Common myeloid progenitor, CD34-positive (primary cell): ENCODE data around the gene MAX.
A peak's percentile ranks its signal among the peaks of the same experiment; 100 is the strongest.

Experiments
- CTCF ChIA-PET: fragments of 350-600 bp; sonication (Branson Sonifier 250); formaldehyde crosslinking; loops from one replicate; lab custom pipeline; 2021; ENCODE audit warnings: antibody characterized with exemption; lab: Charles Lee
- POLR2A ChIA-PET: fragments of 350-600 bp; sonication (Branson Sonifier 250); formaldehyde crosslinking; loops from one replicate; lab custom pipeline; 2021; ENCODE audit warnings: antibody characterized with exemption; lab: Charles Lee
- DNase-seq, 3 donors: peaks; one replicate each; pipeline versions ENCODE4 v3.0.0 to v3.0.0-alpha.2; 2013
- H3K27ac ChIP-seq, 2 experiments: 1 replicate in 1 of 2; 2 replicates in 1 of 2; pipeline ENCODE4 v1.7.0; 2013; ENCODE audit warnings: inconsistent platforms in 2 of 2, low read length in 2 of 2, mild to moderate bottlenecking in 2 of 2, low read depth in 1 of 2, moderate library complexity in 1 of 2; ENCODE audit not compliant: severe bottlenecking in 2 of 2, insufficient read depth in 1 of 2, poor library complexity in 1 of 2
- H3K27me3 ChIP-seq, 5 experiments: replicated peaks in 2 of 5; 1 replicate in 3 of 5; 2 replicates in 2 of 5; pipeline versions ENCODE4 v1.6.1 to v1.7.0; 2013; ENCODE audit warnings: low read length in 4 of 5, mild to moderate bottlenecking in 2 of 5, moderate library complexity in 2 of 5, inconsistent platforms in 1 of 5; ENCODE audit not compliant: insufficient read depth in 5 of 5, control insufficient read depth in 4 of 5
- H3K36me3 ChIP-seq, 4 experiments: 1 replicate in 2 of 4; 2 replicates in 2 of 4; pipeline versions ENCODE4 v1.6.1 to v1.7.0; 2013; ENCODE audit warnings: low read length in 3 of 4, control low read depth in 1 of 4, mild to moderate bottlenecking in 1 of 4; ENCODE audit not compliant: control insufficient read depth in 4 of 4, insufficient read depth in 4 of 4
- H3K4me1 ChIP-seq, 4 experiments: 1 replicate in 3 of 4; 2 replicates in 1 of 4; pipeline versions ENCODE4 v1.6.1 to v1.7.1; 2013; ENCODE audit warnings: low read length in 3 of 4, mild to moderate bottlenecking in 3 of 4, control low read depth in 1 of 4, inconsistent platforms in 1 of 4, moderate library complexity in 1 of 4; ENCODE audit not compliant: control insufficient read depth in 4 of 4, insufficient read depth in 4 of 4; ENCODE audit errors: control extremely low read depth in 1 of 4
- H3K4me3 ChIP-seq, 7 experiments: 1 replicate in 4 of 7; 2 replicates in 3 of 7; pipeline versions ENCODE4 v1.5.1 to v1.7.0; 2013; ENCODE audit warnings: mild to moderate bottlenecking in 7 of 7, low read length in 6 of 7, moderate library complexity in 6 of 7, inconsistent platforms in 2 of 7, low read depth in 2 of 7, control low read depth in 1 of 7; ENCODE audit not compliant: insufficient read depth in 4 of 7, control insufficient read depth in 1 of 7; ENCODE audit errors: extremely low read depth in 1 of 7
- H3K9me3 ChIP-seq, 5 experiments: 1 replicate in 4 of 5; 2 replicates in 1 of 5; pipeline versions ENCODE4 v1.6.1 to v1.7.1; 2013; ENCODE audit warnings: low read length in 4 of 5, mild to moderate bottlenecking in 2 of 5, inconsistent platforms in 1 of 5, low read depth in 1 of 5, moderate library complexity in 1 of 5; ENCODE audit not compliant: control insufficient read depth in 4 of 5, insufficient read depth in 2 of 5; ENCODE audit errors: control extremely low read depth in 1 of 5
- WGBS: methylation state at CpG from one replicate; pipeline ENCODE4 v1.1.5; 2013; ENCODE audit not compliant: insufficient coverage; 5-methylcytosine and 5-hydroxymethylcytosine counted together

Gene MAX

GRCh38 chr14:65106316-65106715, 4.0 kb upstream of the MAX start:
- Histone ChIP-seq H3K4me3 (no peak overlapping the region), H3K36me3 (no peaks in the 10 kb centered on the region), H3K9me3 (no peaks in the 10 kb centered on the region), H3K27me3 (no peaks in the 10 kb centered on the region), H3K27ac (no peak overlapping the region), H3K4me1 (peaks cover 6 to 28% (median 26%) of the 10 kb centered on the region in 4 experiments)
- 98% methylated on average over 3 of the region's 4 CpGs for WGBS
- DNase-seq = no peak
- CTCF ChIA-PET = no interaction called here
- POLR2A ChIA-PET = no interaction called here

GRCh38 chr14:65104791-65105190, 2.5 kb upstream of the MAX start:
- ChIA-PET CTCF (no interaction called here), POLR2A (no interaction called here)
- WGBS = no CpG with 5 or more reads among the region's 3 CpGs
- Histone ChIP-seq H3K27me3 (no peaks in the 10 kb centered on the region), H3K9me3 (no peaks in the 10 kb centered on the region), H3K36me3 (peaks cover 0 to 2% (median under 1%) of the 10 kb centered on the region in 4 experiments), H3K4me1 (peaks cover 16 to 42% (median 36%) of the 10 kb centered on the region in 4 experiments), H3K27ac (no peak overlapping the region), H3K4me3 (no peak overlapping the region)
- no peak for DNase-seq

GRCh38 chr14:65103150-65103760, 938 bp upstream of the MAX start:
- DNase-seq = no peak
- CTCF ChIA-PET = interaction anchor here (1.2 kb wide), 1 partner anchor 14 kb away, joined by 3 read pairs; no protein-coding TSS in a partner anchor
- peak overlapping the region; percentile 67 to 93 (median 83) for H3K4me3 ChIP-seq
- POLR2A ChIA-PET = interaction anchor here (0.8 to 1.2 kb wide), 3 partner anchors 19 to 59 kb away, joined by 3 read pairs; no protein-coding TSS in a partner anchor
- H3K36me3 ChIP-seq = peaks cover 0 to 4% (median 1%) of the 10 kb centered on the region in 4 experiments
- peak overlapping the region in 1 of 2 experiments; percentile 58 for H3K27ac ChIP-seq
- H3K27me3 ChIP-seq = no peaks in the 10 kb centered on the region
- peaks cover 28 to 56% (median 42%) of the 10 kb centered on the region in 4 experiments for H3K4me1 ChIP-seq
- no peaks in the 10 kb centered on the region for H3K9me3 ChIP-seq
- 9% methylated on average over 19 of the region's 22 CpGs for WGBS

GRCh38 chr14:65101631-65102440, 481 bp downstream of the MAX start:
- Histone ChIP-seq H3K27ac (peak overlapping the region; percentile 86 to 95), H3K4me3 (peak overlapping the region; percentile 85 to 98 (median 94)), H3K9me3 (no peaks in the 10 kb centered on the region), H3K36me3 (peaks cover 6 to 18% (median 8%) of the 10 kb centered on the region in 4 experiments), H3K27me3 (no peaks in the 10 kb centered on the region), H3K4me1 (peaks cover 37 to 60% (median 42%) of the 10 kb centered on the region in 4 experiments)
- ChIA-PET POLR2A (interaction anchor here (1.2 kb wide), 1 partner anchor 57 kb away, joined by 3 read pairs; no protein-coding TSS in a partner anchor), CTCF (interaction anchor here (1.1 to 1.2 kb wide), 3 partner anchors 12 to 106 kb away, joined by 3 to 5 read pairs (median 3); no protein-coding TSS in a partner anchor)
- DNase-seq = peak in 2 of 3 donors; percentile 71 to 80
- WGBS = 0% methylated on average over 28 of the region's 66 CpGs

- CTCF ChIA-PET = interaction anchor here (1.1 to 1.2 kb wide), 2 partner anchors 12 to 107 kb away, joined by 3 to 5 read pairs; no protein-coding TSS in a partner anchor
- POLR2A ChIA-PET = interaction anchor here (0.6 to 1.0 kb wide), 2 partner anchors 56 to 213 kb away, joined by 3 to 4 read pairs; no protein-coding TSS in a partner anchor
- no peaks in the 10 kb centered on the region for H3K9me3 ChIP-seq
- peak overlapping the region; percentile 86 to 95 for H3K27ac ChIP-seq
- H3K4me1 ChIP-seq = peaks cover 35 to 60% (median 42%) of the 10 kb centered on the region in 4 experiments
- DNase-seq = peak in 2 of 3 donors; percentile 44 to 59
- no peaks in the 10 kb centered on the region for H3K27me3 ChIP-seq
- peaks cover 7 to 26% (median 11%) of the 10 kb centered on the region in 4 experiments for H3K36me3 ChIP-seq
- peak overlapping the region in 6 of 7 experiments; percentile 85 to 98 (median 92) for H3K4me3 ChIP-seq
- 12% methylated on average over 3 of the region's 6 CpGs for WGBS
Measured at GRCh38 chr14:65100922-65101541, 1.3 kb downstream of the MAX start.

GRCh38 chr14:65098586-65098985, 3.7 kb downstream of the MAX start:
- peak overlapping the region in 1 of 2 experiments; percentile 61 for H3K27ac ChIP-seq
- CTCF ChIA-PET = interaction anchor here (1.2 to 1.3 kb wide), 2 partner anchors 24 to 54 kb away, joined by 3 to 4 read pairs; no protein-coding TSS in a partner anchor

More at GRCh38 chr14:65098586-65098985, 3.7 kb downstream of the MAX start:
- H3K4me3 ChIP-seq = peak overlapping the region in 6 of 7 experiments; percentile 8 to 70 (median 56)
- WGBS = no CpG with 5 or more reads among the region's 2 CpGs
- no peaks in the 10 kb centered on the region for H3K27me3 ChIP-seq
- POLR2A ChIA-PET = interaction anchor here (0.6 kb wide), 2 partner anchors 18 to 623 kb away, joined by 3 to 4 read pairs; no protein-coding TSS in a partner anchor
- peaks cover 19 to 50% (median 27%) of the 10 kb centered on the region in 4 experiments for H3K36me3 ChIP-seq
- peaks cover 36 to 70% (median 47%) of the 10 kb centered on the region in 4 experiments for H3K4me1 ChIP-seq
- DNase-seq = peak; percentile 71 to 90 (median 85)
- H3K9me3 ChIP-seq = no peaks in the 10 kb centered on the region
